Measurements from ENCODE around the gene ENOX2.

- TF ChIP-seq, protein P1, sequence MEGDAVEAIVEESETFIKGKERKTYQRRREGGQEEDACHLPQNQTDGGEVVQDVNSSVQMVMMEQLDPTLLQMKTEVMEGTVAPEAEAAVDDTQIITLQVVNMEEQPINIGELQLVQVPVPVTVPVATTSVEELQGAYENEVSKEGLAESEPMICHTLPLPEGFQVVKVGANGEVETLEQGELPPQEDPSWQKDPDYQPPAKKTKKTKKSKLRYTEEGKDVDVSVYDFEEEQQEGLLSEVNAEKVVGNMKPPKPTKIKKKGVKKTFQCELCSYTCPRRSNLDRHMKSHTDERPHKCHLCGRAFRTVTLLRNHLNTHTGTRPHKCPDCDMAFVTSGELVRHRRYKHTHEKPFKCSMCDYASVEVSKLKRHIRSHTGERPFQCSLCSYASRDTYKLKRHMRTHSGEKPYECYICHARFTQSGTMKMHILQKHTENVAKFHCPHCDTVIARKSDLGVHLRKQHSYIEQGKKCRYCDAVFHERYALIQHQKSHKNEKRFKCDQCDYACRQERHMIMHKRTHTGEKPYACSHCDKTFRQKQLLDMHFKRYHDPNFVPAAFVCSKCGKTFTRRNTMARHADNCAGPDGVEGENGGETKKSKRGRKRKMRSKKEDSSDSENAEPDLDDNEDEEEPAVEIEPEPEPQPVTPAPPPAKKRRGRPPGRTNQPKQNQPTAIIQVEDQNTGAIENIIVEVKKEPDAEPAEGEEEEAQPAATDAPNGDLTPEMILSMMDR (IDR thresholded peaks at IDR 0.05) = no peak
- TF ChIP-seq POLR2A (IDR thresholded peaks at IDR 0.05) = no peak
Observed at GRCh38 chrX:130788786-130789581, 114.0 kb downstream of the ENOX2 start.

Data from tibial nerve (tissue), 3 donors.